ENCODE data around the gene ADAMTS17. TPM values are rescaled to one million over a fixed set of nuclear protein-coding genes. Genes with fewer than 3 reads are reported as not detected.

ADAMTS17 gene
- total and polyA plus RNA-seq, 9 of the 15 experiments (the other 6 are each of a cell fraction or from before 2014, with no cell fraction given) = 0.01 to 0.14 (median 0.07) TPM; not detected in 6

DNA sequence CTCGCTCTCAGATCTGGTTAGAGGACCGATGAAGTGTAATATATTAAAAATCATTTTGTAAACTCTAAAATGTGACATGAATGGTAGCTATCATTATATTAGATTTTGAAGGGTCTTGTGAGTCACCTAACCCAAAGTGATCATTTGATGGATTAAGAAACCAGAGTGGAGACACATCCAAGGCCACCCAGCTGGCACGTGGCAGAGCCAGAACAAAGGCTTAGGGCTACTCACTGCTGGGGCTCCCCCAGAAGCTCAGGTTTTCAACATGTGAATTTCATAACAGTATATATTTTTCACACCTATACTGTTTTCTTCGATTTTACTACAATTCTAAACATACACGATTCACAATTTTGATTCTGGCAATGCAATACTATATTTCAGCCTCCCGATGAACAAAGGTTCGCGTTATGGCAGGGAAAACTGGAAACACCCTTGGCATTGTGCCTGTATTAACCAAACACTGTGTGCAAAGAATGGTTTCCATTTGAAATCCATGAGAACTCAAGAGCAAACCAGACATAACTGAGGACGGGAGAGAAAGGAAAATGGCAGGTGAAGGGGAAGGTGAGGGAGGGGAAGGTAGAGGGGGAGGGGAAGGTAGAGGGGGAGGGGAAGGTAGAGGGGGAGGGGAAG, 88.9 kb downstream of the ADAMTS17 start:
- H3K9me1 ChIP-seq (ENCODE audit: control insufficient read depth, insufficient read depth, low read length) = no peaks in the 10 kb centered on the region
- ChIA-PET CTCF (ENCODE audit: low intra/inter-chr PET ratio) (no interaction called here), POLR2A (no interaction called here)
- no TSS peak for BruUV-seq (replicated peaks)
- no peak overlapping the region for H3K27ac ChIP-seq (ENCODE audit: extremely low read depth, low read depth, low read length)
- ATAC-seq = no peak
- no peak overlapping the region for H3K4me2 ChIP-seq (ENCODE audit: insufficient read depth, low read length)
- TF ChIP-seq COPS2 (conservative IDR thresholded peaks at IDR 0.05) (no peak), GABPB2 (CRISPR knock-in tag; conservative IDR thresholded peaks at IDR 0.05) (no peak), ASH1L (IDR thresholded peaks at IDR 0.05; ENCODE audit: borderline replicate concordance, low read depth, partially characterized antibody) (no peak), BRD9 (IDR thresholded peaks at IDR 0.05; ENCODE audit: low read depth, partially characterized antibody) (no peak), NCOA2 (IDR thresholded peaks at IDR 0.05; ENCODE audit: partially characterized antibody in 2 of 2) (no peak), ZNF830 (CRISPR knock-in tag; IDR thresholded peaks at IDR 0.05) (no peak)
- peaks cover 0 to 3% of the 10 kb centered on the region in 2 experiments; a peak in 1 of 5 replicates for H3K4me1 ChIP-seq (replicated peaks in 1 of 2; ENCODE audit: control insufficient read depth in 2 of 2, insufficient read depth in 2 of 2, low read length in 2 of 2)
- no peak overlapping the region for H2AFZ ChIP-seq (ENCODE audit: low read depth, low read length)
- H3K9me3 ChIP-seq (replicated peaks; ENCODE audit: control insufficient read depth, insufficient read depth, low read depth, low read length) = no peaks in the 10 kb centered on the region
- no peaks in the 10 kb centered on the region for H3K36me3 ChIP-seq (ENCODE audit: control insufficient read depth, insufficient read depth, low read length)
- 26% methylated on average over 9 of the region's 9 CpGs for WGBS (ENCODE audit: insufficient coverage, low coverage, missing lambda C conversion rate)
- no peaks in the 10 kb centered on the region for H3K79me2 ChIP-seq (ENCODE audit: control insufficient read depth, insufficient read depth, low read length)
- in situ Hi-C loops (cut with MboI) = no loop called here
- peaks cover 0 to 7% of the 10 kb centered on the region in 2 experiments; a peak in 2 of 5 replicates for H3K27me3 ChIP-seq (ENCODE audit: control insufficient read depth in 2 of 2, insufficient read depth in 2 of 2, low read length in 2 of 2)
- no peak overlapping the region for H3K4me3 ChIP-seq
- FAIRE-seq = no peak
- no peak overlapping the region for H3K9ac ChIP-seq (ENCODE audit: insufficient read depth in 1 of 2, low read depth in 2 of 2, low read length in 2 of 2)
- intact Hi-C loops (cut with micrococcal nuclease) = no loop called here
- H4K20me1 ChIP-seq (replicated peaks; ENCODE audit: control insufficient read depth, insufficient read depth, low read length) = no peaks in the 10 kb centered on the region
- no peak for DNase-seq (ENCODE audit: extremely low read depth in 1 of 4, low spot score in 3 of 4)

DNA sequence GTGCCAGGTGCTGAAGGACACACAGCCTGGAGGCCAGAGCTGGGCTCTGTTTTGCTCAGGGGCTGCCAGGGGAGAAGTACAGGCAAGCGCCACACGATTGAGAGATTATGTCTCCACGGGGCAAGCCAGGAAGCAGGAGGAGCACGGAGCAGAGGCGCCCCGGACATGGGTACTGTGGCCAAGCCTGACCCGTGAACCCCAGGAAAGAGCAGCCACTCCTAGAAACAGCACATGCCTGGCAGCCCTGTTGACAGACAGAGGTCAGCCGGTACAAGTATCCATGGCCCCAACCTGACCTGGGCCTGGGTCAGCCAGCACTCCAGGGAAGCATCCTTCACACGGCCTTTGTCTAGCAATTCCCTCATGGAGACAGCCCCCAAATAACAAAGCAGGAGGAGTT, 89.4 kb downstream of the ADAMTS17 start:
- WGBS (ENCODE audit: insufficient coverage, low coverage, missing lambda C conversion rate) = 14% methylated on average over 9 of the region's 9 CpGs
- TF ChIP-seq ZEB2 (IDR thresholded peaks at IDR 0.05) (no peak), HOXB6 (CRISPR knock-in tag; IDR thresholded peaks at IDR 0.05; ENCODE audit: borderline replicate concordance) (no peak), TFAM (CRISPR knock-in tag; conservative IDR thresholded peaks at IDR 0.05) (no peak)
- TF ChIP-seq, protein P1, sequence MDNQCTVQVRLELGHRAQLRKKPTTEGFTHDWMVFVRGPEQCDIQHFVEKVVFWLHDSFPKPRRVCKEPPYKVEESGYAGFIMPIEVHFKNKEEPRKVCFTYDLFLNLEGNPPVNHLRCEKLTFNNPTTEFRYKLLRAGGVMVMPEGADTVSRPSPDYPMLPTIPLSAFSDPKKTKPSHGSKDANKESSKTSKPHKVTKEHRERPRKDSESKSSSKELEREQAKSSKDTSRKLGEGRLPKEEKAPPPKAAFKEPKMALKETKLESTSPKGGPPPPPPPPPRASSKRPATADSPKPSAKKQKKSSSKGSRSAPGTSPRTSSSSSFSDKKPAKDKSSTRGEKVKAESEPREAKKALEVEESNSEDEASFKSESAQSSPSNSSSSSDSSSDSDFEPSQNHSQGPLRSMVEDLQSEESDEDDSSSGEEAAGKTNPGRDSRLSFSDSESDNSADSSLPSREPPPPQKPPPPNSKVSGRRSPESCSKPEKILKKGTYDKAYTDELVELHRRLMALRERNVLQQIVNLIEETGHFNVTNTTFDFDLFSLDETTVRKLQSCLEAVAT (IDR thresholded peaks at IDR 0.05) = no peak
- H3K4me3 ChIP-seq = no peak overlapping the region
- BruUV-seq (replicated peaks) = no TSS peak
- H2AFZ ChIP-seq (ENCODE audit: low read depth, low read length) = no peak overlapping the region
- in situ Hi-C loops (cut with MboI) = no loop called here
- intact Hi-C loops (cut with micrococcal nuclease) = no loop called here
- H3K79me2 ChIP-seq (ENCODE audit: control insufficient read depth, insufficient read depth, low read length) = no peaks in the 10 kb centered on the region
- no peaks in the 10 kb centered on the region for H3K9me1 ChIP-seq (ENCODE audit: control insufficient read depth, insufficient read depth, low read length)
- no peaks in the 10 kb centered on the region for H4K20me1 ChIP-seq (replicated peaks; ENCODE audit: control insufficient read depth, insufficient read depth, low read length)
- DNase-seq (ENCODE audit: extremely low read depth in 1 of 4, low spot score in 3 of 4) (no peak), ATAC-seq (no peak), FAIRE-seq (no peak)
- no peak overlapping the region; a peak in 1 of 4 replicates for H3K9ac ChIP-seq (ENCODE audit: insufficient read depth in 1 of 2, low read depth in 2 of 2, low read length in 2 of 2)
- H3K9me3 ChIP-seq (replicated peaks; ENCODE audit: control insufficient read depth, insufficient read depth, low read depth, low read length) = no peaks in the 10 kb centered on the region
- peaks cover 0 to 10% of the 10 kb centered on the region in 2 experiments; a peak in 2 of 5 replicates for H3K27me3 ChIP-seq (ENCODE audit: control insufficient read depth in 2 of 2, insufficient read depth in 2 of 2, low read length in 2 of 2)
- peaks cover 0 to 3% of the 10 kb centered on the region in 2 experiments; a peak in 1 of 5 replicates for H3K4me1 ChIP-seq (replicated peaks in 1 of 2; ENCODE audit: control insufficient read depth in 2 of 2, insufficient read depth in 2 of 2, low read length in 2 of 2)
- H3K36me3 ChIP-seq (ENCODE audit: control insufficient read depth, insufficient read depth, low read length) = no peaks in the 10 kb centered on the region
- ChIA-PET CTCF (ENCODE audit: low intra/inter-chr PET ratio) (no interaction called here), POLR2A (no interaction called here)
- no peak overlapping the region for H3K27ac ChIP-seq (ENCODE audit: extremely low read depth, low read depth, low read length)
- no peak overlapping the region for H3K4me2 ChIP-seq (ENCODE audit: insufficient read depth, low read length)
